GM12873 (cell line): ENCODE data around the gene TMEM92.

Experiments
- CTCF ChIP-seq: IDR thresholded peaks from 2 replicates; pipeline ENCODE4 v1.5.1; 2012; ENCODE audit warnings: low read depth, mild to moderate bottlenecking, moderate library complexity, low read length, control low read depth; ENCODE audit not compliant: insufficient read depth; ENCODE audit errors: missing control alignments

Gene TMEM92

DNA sequence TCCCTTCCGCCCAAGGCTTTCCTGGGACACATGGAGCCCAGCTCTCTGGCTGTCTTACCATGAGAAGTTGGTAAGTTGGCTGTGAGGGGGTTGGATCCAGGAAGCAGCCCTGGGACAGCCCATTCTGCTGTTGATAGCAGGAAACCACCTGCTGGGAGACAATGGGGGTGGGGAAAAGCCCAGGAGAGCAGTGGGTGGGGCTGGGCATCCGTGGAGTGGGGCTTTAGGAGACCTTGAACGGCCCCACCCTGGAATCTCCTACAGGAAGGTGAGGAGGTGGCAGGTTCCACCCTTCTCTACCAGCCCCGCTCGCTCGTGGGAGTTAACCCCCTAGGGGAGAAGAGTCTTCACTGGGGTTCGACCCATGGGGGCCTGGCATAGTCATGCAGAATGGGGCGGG lies 5.8 kb downstream of the TMEM92 start:
- TF ChIP-seq CTCF = no peak

GRCh38 chr17:50280801-50281441 lies 6.7 kb downstream of the TMEM92 start:
- TF ChIP-seq CTCF = no peak

- TF ChIP-seq CTCF = no peak
Observed at GRCh38 chr17:50281739-50282401, 7.6 kb downstream of the TMEM92 start.

- TF ChIP-seq CTCF = no peak
Observed at GRCh38 chr17:50283246-50283645, 9.0 kb downstream of the TMEM92 start.

GRCh38 chr17:50283714-50284113 lies 9.4 kb downstream of the TMEM92 start:
- no peak for TF ChIP-seq CTCF

- no peak for TF ChIP-seq CTCF
Observed at GRCh38 chr17:50285941-50286340, 11.7 kb downstream of the TMEM92 start.

GRCh38 chr17:50288306-50288705 lies 14.0 kb downstream of the TMEM92 start:
- no peak for TF ChIP-seq CTCF
